ENCODE results near the gene ATP2B2.

DNA sequence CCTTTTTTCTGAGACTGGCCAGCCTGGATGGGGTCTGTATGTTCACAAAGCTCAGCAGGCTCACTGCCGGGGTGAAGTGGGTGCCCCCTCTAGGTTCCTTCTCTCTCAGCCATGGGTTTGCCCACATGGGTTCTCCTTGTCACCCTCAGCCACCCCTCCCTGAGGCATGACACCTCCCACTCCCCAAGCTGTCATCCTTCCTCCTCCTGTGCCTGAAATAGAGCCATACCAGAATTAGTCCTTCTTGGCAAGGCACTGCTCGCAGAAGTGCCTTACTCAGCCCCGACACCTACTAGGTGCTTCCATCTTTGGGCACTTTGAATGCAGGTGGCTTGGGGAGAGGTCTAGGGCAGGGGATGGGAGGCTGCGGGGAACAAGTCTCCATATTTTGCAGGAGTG lies 121.5 kb downstream of the ATP2B2 start:
- TF ChIP-seq, protein P1, sequence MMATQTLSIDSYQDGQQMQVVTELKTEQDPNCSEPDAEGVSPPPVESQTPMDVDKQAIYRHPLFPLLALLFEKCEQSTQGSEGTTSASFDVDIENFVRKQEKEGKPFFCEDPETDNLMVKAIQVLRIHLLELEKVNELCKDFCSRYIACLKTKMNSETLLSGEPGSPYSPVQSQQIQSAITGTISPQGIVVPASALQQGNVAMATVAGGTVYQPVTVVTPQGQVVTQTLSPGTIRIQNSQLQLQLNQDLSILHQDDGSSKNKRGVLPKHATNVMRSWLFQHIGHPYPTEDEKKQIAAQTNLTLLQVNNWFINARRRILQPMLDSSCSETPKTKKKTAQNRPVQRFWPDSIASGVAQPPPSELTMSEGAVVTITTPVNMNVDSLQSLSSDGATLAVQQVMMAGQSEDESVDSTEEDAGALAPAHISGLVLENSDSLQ (IDR thresholded peaks at IDR 0.05) = no peak
- TF ChIP-seq, protein P2, sequence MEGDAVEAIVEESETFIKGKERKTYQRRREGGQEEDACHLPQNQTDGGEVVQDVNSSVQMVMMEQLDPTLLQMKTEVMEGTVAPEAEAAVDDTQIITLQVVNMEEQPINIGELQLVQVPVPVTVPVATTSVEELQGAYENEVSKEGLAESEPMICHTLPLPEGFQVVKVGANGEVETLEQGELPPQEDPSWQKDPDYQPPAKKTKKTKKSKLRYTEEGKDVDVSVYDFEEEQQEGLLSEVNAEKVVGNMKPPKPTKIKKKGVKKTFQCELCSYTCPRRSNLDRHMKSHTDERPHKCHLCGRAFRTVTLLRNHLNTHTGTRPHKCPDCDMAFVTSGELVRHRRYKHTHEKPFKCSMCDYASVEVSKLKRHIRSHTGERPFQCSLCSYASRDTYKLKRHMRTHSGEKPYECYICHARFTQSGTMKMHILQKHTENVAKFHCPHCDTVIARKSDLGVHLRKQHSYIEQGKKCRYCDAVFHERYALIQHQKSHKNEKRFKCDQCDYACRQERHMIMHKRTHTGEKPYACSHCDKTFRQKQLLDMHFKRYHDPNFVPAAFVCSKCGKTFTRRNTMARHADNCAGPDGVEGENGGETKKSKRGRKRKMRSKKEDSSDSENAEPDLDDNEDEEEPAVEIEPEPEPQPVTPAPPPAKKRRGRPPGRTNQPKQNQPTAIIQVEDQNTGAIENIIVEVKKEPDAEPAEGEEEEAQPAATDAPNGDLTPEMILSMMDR (IDR thresholded peaks at IDR 0.05 in 2 of 3, conservative IDR thresholded peaks at IDR 0.05 in 1 of 3; ENCODE audit: insufficient read depth in 2 of 3, low read depth in 1 of 3, low read length in 3 of 3) = no peak
- no peak for TF ChIP-seq ZNF354B (CRISPR knock-in tag; IDR thresholded peaks at IDR 0.05)
- TF ChIP-seq POLR2A (conservative IDR thresholded peaks at IDR 0.05) = no peak
- TF ChIP-seq, protein P3, sequence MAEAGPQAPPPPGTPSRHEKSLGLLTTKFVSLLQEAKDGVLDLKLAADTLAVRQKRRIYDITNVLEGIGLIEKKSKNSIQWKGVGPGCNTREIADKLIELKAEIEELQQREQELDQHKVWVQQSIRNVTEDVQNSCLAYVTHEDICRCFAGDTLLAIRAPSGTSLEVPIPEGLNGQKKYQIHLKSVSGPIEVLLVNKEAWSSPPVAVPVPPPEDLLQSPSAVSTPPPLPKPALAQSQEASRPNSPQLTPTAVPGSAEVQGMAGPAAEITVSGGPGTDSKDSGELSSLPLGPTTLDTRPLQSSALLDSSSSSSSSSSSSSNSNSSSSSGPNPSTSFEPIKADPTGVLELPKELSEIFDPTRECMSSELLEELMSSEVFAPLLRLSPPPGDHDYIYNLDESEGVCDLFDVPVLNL (CRISPR knock-in tag; IDR thresholded peaks at IDR 0.05; ENCODE audit: low read depth) = no peak
- TF ChIP-seq SMARCB1 (IDR thresholded peaks at IDR 0.05; ENCODE audit: insufficient read length, low read depth) = no peak
- TF ChIP-seq SRF (CRISPR knock-in tag; IDR thresholded peaks at IDR 0.05) = no peak
- no peak for TF ChIP-seq EP300 (IDR thresholded peaks at IDR 0.05; ENCODE audit: low read length)
- no peak for TF ChIP-seq SMC3 (conservative IDR thresholded peaks at IDR 0.05; ENCODE audit: insufficient read depth, low read depth, low read length)
- no peak for TF ChIP-seq ZNF197 (CRISPR knock-in tag; IDR thresholded peaks at IDR 0.05; ENCODE audit: low read depth)
- TF ChIP-seq, protein P4, sequence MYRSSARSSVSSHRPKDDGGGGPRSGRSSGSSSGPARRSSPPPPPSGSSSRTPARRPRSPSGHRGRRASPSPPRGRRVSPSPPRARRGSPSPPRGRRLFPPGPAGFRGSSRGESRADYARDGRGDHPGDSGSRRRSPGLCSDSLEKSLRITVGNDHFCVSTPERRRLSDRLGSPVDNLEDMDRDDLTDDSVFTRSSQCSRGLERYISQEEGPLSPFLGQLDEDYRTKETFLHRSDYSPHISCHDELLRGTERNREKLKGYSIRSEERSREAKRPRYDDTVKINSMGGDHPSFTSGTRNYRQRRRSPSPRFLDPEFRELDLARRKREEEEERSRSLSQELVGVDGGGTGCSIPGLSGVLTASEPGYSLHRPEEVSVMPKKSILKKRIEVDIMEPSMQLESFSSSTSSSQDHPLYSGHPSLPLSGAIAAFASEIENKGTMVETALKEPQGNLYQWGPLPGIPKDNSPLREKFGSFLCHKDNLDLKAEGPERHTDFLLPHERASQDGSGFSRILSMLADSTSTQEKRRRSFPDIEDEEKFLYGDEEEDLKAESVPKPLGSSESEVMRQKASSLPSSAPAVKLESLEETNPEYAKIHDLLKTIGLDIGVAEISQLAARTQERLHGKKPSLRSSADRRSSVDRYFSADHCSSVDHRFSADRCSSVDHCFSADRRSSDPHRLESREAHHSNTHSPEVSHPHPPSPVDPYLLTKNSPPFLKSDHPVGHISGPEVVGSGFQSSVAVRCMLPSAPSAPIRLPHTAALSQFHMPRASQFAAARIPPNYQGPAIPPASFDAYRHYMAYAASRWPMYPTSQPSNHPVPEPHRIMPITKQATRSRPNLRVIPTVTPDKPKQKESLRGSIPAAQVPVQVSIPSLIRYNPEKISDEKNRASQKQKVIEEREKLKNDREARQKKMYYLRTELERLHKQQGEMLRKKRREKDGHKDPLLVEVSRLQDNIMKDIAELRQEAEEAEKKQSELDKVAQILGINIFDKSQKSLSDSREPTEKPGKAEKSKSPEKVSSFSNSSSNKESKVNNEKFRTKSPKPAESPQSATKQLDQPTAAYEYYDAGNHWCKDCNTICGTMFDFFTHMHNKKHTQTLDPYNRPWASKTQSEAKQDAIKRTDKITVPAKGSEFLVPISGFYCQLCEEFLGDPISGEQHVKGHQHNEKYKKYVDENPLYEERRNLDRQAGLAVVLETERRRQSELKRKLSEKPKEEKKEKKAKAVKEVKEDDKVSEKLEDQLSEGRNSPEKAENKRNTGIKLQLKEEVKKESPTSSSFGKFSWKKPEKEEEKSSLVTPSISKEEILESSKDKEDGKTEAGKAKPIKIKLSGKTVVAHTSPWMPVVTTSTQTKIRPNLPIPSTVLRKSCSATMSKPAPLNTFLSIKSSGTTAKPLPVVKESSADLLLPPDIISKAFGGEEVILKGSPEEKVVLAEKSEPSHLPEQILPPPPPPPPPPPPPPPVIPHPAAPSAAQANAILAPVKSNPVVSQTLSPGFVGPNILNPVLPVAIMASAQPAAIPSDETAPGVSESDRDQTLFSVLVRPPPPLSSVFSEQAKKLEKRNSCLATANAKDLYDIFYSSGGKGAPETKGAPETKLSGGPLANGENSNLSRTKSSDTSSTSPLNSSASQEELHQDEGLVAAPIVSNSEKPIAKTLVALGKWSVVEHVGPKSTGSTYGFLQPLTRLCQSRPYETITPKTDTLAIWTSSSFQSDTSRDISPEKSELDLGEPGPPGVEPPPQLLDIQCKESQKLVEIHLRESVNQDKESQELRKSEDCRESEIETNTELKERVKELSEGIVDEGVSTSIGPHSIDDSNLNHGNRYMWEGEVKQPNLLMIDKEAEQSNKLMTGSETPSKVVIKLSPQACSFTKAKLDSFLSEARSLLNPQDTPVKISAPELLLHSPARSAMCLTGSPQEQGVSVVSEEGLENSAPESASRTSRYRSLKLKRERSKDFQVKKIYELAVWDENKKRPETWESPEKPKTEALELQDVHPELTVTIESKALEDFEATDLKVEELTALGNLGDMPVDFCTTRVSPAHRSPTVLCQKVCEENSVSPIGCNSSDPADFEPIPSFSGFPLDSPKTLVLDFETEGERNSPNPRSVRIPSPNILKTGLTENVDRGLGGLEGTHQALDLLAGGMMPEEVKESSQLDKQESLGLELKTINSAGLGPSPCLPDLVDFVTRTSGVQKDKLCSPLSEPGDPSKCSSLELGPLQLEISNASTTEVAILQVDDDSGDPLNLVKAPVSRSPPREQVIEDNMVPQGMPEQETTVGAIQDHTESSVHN (IDR thresholded peaks at IDR 0.05; ENCODE audit: borderline replicate concordance in 1 of 2, low read depth in 1 of 2) = no peak
- no peak for TF ChIP-seq MEIS2 (IDR thresholded peaks at IDR 0.05; ENCODE audit: partially characterized antibody)
- TF ChIP-seq EZH2 (IDR thresholded peaks at IDR 0.05; ENCODE audit: borderline replicate concordance, low read depth, low read length) = no peak
- TF ChIP-seq EP400 (IDR thresholded peaks at IDR 0.05) = no peak
